Astrocyte (in vitro differentiated cells and primary cell): ENCODE results near the gene CLIP2. TPM values are rescaled to one million over a fixed set of nuclear protein-coding genes. Genes with fewer than 3 reads are reported as not detected.
A peak's percentile ranks its signal among the peaks of the same experiment; 100 is the strongest.

Source experiments
- DNase-seq: peaks from one replicate; pipeline ENCODE4 v3.0.0-alpha.2; 2010; ENCODE audit warnings: low read depth
- FAIRE-seq: peaks from 2 replicates; lab custom pipeline; 2011; peaks lifted over from hg19 to GRCh38; lab: Jason Lieb, UNC
- H2AFZ ChIP-seq: 2 replicates; pipeline ENCODE4 v1.6.0; 2012; ENCODE audit warnings: low read depth, low read length, inconsistent platforms
- H3K27ac ChIP-seq: 2 replicates; pipeline ENCODE4 v1.5.1; 2011; ENCODE audit warnings: low read depth, low read length, inconsistent platforms
- H3K27me3 ChIP-seq: 2 replicates; pipeline ENCODE4 v1.6.0; 2011; ENCODE audit warnings: low read length, inconsistent platforms; ENCODE audit not compliant: insufficient read depth
- H3K36me3 ChIP-seq: 2 replicates; pipeline ENCODE4 v1.5.1; 2011; ENCODE audit warnings: low read length, inconsistent platforms; ENCODE audit not compliant: insufficient read depth
- H3K4me1 ChIP-seq: 2 replicates; pipeline ENCODE4 v1.5.1; 2011; ENCODE audit warnings: low read length, inconsistent platforms; ENCODE audit not compliant: insufficient read depth
- H3K4me2 ChIP-seq: 2 replicates; pipeline ENCODE4 v1.6.0; 2012; ENCODE audit warnings: low read length, inconsistent platforms
- H3K4me3 ChIP-seq: 2 replicates; pipeline ENCODE4 v1.5.1; 2011; ENCODE audit warnings: low read depth, mild to moderate bottlenecking, low read length, inconsistent platforms; ENCODE audit not compliant: insufficient read depth
- H3K79me2 ChIP-seq: 2 replicates; pipeline ENCODE4 v1.6.0; 2012; ENCODE audit warnings: mild to moderate bottlenecking, low read length, inconsistent platforms; ENCODE audit not compliant: insufficient read depth
- H3K9ac ChIP-seq: 2 replicates; pipeline ENCODE4 v1.6.0; 2012; ENCODE audit warnings: mild to moderate bottlenecking, low read length, inconsistent platforms
- H3K9me3 ChIP-seq: 2 replicates; pipeline ENCODE4 v1.5.1; 2012; ENCODE audit warnings: low read depth, mild to moderate bottlenecking, low read length, inconsistent platforms; ENCODE audit not compliant: insufficient read depth
- H4K20me1 ChIP-seq: 2 replicates; pipeline ENCODE4 v1.6.0; 2012; ENCODE audit warnings: low read length, inconsistent platforms; ENCODE audit not compliant: insufficient read depth
- H3K27ac Mint-ChIP-seq: one replicate; pipeline ENCODE4 v1.8.0; 2021; ENCODE audit warnings: mild to moderate bottlenecking, mixed read lengths; ENCODE audit not compliant: unreplicated experiment
- H3K27me3 Mint-ChIP-seq: one replicate; pipeline ENCODE4 v1.8.0; 2021; ENCODE audit warnings: low read depth, mixed read lengths; ENCODE audit not compliant: unreplicated experiment
- H3K36me3 Mint-ChIP-seq: one replicate; pipeline ENCODE4 v1.8.0; 2021; ENCODE audit warnings: low read depth, mixed read lengths; ENCODE audit not compliant: unreplicated experiment
- H3K4me1 Mint-ChIP-seq: one replicate; pipeline ENCODE4 v1.8.0; 2021; ENCODE audit warnings: low read depth, mixed read lengths; ENCODE audit not compliant: unreplicated experiment
- H3K4me3 Mint-ChIP-seq: one replicate; pipeline ENCODE4 v1.8.0; 2021; ENCODE audit warnings: mild to moderate bottlenecking, moderate library complexity, mixed read lengths; ENCODE audit not compliant: unreplicated experiment
- H3K9me3 Mint-ChIP-seq: one replicate; pipeline ENCODE4 v1.8.0; 2021; ENCODE audit warnings: mild to moderate bottlenecking, mixed read lengths; ENCODE audit not compliant: unreplicated experiment
- CTCF ChIP-seq: IDR thresholded peaks from 2 replicates; pipeline ENCODE4 v1.5.1; 2011; ENCODE audit warnings: low read depth, mild to moderate bottlenecking, inconsistent platforms, low read length, moderate library complexity; ENCODE audit not compliant: insufficient read depth
- EZH2 ChIP-seq: IDR thresholded peaks from 2 replicates; pipeline ENCODE4 v1.6.1; 2012; ENCODE audit warnings: mild to moderate bottlenecking, low read length, inconsistent platforms; ENCODE audit not compliant: insufficient read depth
- total RNA-seq: library from RNA; stranded (reverse); gene quantifications from 2 replicates; pipeline ENCODE4 v1.2.1, GENCODE V29; 2021

The CLIP2 gene
- total RNA-seq, 1 donor from 2014 or later, result 31.4 TPM

GRCh38 chr7:74304550-74304949, 15.3 kb downstream of the CLIP2 start:
- H3K4me1 Mint-ChIP-seq, result peaks cover 6% of the 10 kb centered on the region
- Histone ChIP-seq H3K4me1 (peaks cover 16% of the 10 kb centered on the region), H3K4me3 (no peak overlapping the region), H4K20me1 (peaks cover 82% of the 10 kb centered on the region), H3K27ac (no peak overlapping the region), H3K27me3 (no peaks in the 10 kb centered on the region), H3K79me2 (peaks cover 65% of the 10 kb centered on the region), H3K9ac (no peak overlapping the region), H3K4me2 (no peak overlapping the region), H2AFZ (no peak overlapping the region), H3K36me3 (no peaks in the 10 kb centered on the region), H3K9me3 (no peaks in the 10 kb centered on the region)
- no peaks in the 10 kb centered on the region for H3K27me3 Mint-ChIP-seq
- H3K36me3 Mint-ChIP-seq, result no peaks in the 10 kb centered on the region
- no peak overlapping the region for H3K27ac Mint-ChIP-seq
- FAIRE-seq (no peak), DNase-seq (no peak)
- no peaks in the 10 kb centered on the region for H3K9me3 Mint-ChIP-seq
- no peak overlapping the region for H3K4me3 Mint-ChIP-seq
- TF ChIP-seq CTCF (no peak), EZH2 (no peak)

- Histone ChIP-seq H3K4me2 (peak overlapping the region; percentile 75), H3K9ac (peak overlapping the region; percentile 28), H4K20me1 (peaks cover 73% of the 10 kb centered on the region), H3K4me1 (peaks cover 16% of the 10 kb centered on the region), H3K27me3 (no peaks in the 10 kb centered on the region), H2AFZ (no peak overlapping the region), H3K27ac (no peak overlapping the region), H3K36me3 (no peaks in the 10 kb centered on the region), H3K4me3 (peak overlapping the region; percentile 29), H3K9me3 (no peaks in the 10 kb centered on the region), H3K79me2 (peaks cover 63% of the 10 kb centered on the region)
- Mint-ChIP-seq H3K27me3 (no peaks in the 10 kb centered on the region), H3K27ac (no peak overlapping the region), H3K36me3 (peaks cover under 1% of the 10 kb centered on the region), H3K4me1 (peaks cover 6% of the 10 kb centered on the region), H3K4me3 (no peak overlapping the region), H3K9me3 (no peaks in the 10 kb centered on the region)
- DNase-seq (no peak), FAIRE-seq (no peak)
- TF ChIP-seq EZH2 (no peak), CTCF (no peak)
Measured at GRCh38 chr7:74306004-74306729, 17.0 kb downstream of the CLIP2 start.
